HepG2 (cell line): ENCODE results near the gene SAYSD1. TPM values are rescaled to one million over a fixed set of nuclear protein-coding genes. Genes with fewer than 3 reads are reported as not detected.

ENCODE experiments used
- ATAC-seq: fragments of 200-7000 bp; cut with Tn5 transposase; 3 replicates; pipeline ENCODE4 v1.9.1; 2020; ENCODE audit warnings: mild to moderate bottlenecking, moderate library complexity
- BruUV-seq: library from RNA; stranded (reverse); fragments of 400-500 nt; replicated peaks from 2 replicates; lab custom pipeline; 2021; lab: Mats Ljungman, UMichigan
- CTCF ChIA-PET: fragments of 300-600 bp; formaldehyde crosslinking; extraction: SDS; loops from one replicate; lab custom pipeline; 2021; ENCODE audit warnings: low total read pairs, inconsistent platforms, low intra/inter-chr PET ratio; lab: Yijun Ruan, JAX
- POLR2A ChIA-PET: fragments of 350-600 bp; sonication (Branson Sonifier 250); formaldehyde crosslinking; loops from one replicate; lab custom pipeline; 2020; ENCODE audit warnings: antibody characterized with exemption, inconsistent platforms; lab: Yijun Ruan, JAX
- DNase-seq: peaks from one replicate; pipeline ENCODE4 v3.0.0-alpha.2; 2015; ENCODE audit warnings: low spot score
- FAIRE-seq: peaks from 3 replicates; lab custom pipeline; 2011; peaks lifted over from hg19 to GRCh38; lab: Jason Lieb, UNC
- H2AFZ ChIP-seq: one replicate; pipeline ENCODE4 v1.6.1; 2011; ENCODE audit warnings: low read length, inconsistent platforms
- H3K27ac ChIP-seq: fragments of 300-600 bp; 3 replicates; pipeline ENCODE4 v1.8.0; 2011; ENCODE audit warnings: mixed run types, mild to moderate bottlenecking, mixed read lengths, low read length, inconsistent platforms; ENCODE audit not compliant: insufficient read depth; ENCODE audit errors: extremely low read length
- H3K27me3 ChIP-seq, 2 experiments: fragments of 200-600 bp in 1 of 2; 2 replicates in 1 of 2; 3 replicates in 1 of 2; pipeline versions ENCODE4 v1.6.0 to v1.8.0; 2011; ENCODE audit warnings: low read length in 2 of 2, mild to moderate bottlenecking in 2 of 2, moderate library complexity in 2 of 2, inconsistent platforms in 1 of 2; ENCODE audit not compliant: insufficient read depth in 2 of 2, control insufficient read depth in 1 of 2
- H3K36me3 ChIP-seq, 2 experiments: fragments of 200-600 bp in 1 of 2; replicated peaks in 1 of 2; 2 replicates in 1 of 2; 3 replicates in 1 of 2; pipeline versions ENCODE4 v1.5.1 to v1.8.0; 2011; ENCODE audit warnings: low read length in 2 of 2, inconsistent platforms in 1 of 2; ENCODE audit not compliant: insufficient read depth in 2 of 2, control insufficient read depth in 1 of 2
- H3K4me1 ChIP-seq: 2 replicates; pipeline ENCODE4 v1.5.1; 2012; ENCODE audit warnings: low read length, inconsistent platforms; ENCODE audit not compliant: insufficient read depth
- H3K4me2 ChIP-seq: 2 replicates; pipeline ENCODE4 v1.6.0; 2011; ENCODE audit warnings: low read depth, low read length, inconsistent platforms
- H3K4me3 ChIP-seq, 3 experiments: fragments of 200-600 bp in 1 of 3; sonication (generic), shearing (Covaris generic) in 1 of 3; replicated peaks in 1 of 3; 2 replicates each; pipeline ENCODE4 v1.5.1; 2011 to 2016; ENCODE audit warnings: low read length in 3 of 3, inconsistent platforms in 2 of 3, low read depth in 2 of 3, mild to moderate bottlenecking in 2 of 3, control low read depth in 1 of 3, mixed read lengths in 1 of 3; ENCODE audit not compliant: insufficient read depth in 1 of 3
- H3K79me2 ChIP-seq: one replicate; pipeline ENCODE4 v1.6.1; 2011; ENCODE audit warnings: low read length, inconsistent platforms; ENCODE audit not compliant: insufficient read depth
- H3K9ac ChIP-seq: 2 replicates; pipeline ENCODE4 v1.6.0; 2011; ENCODE audit warnings: mild to moderate bottlenecking, low read depth, low read length, inconsistent platforms; ENCODE audit not compliant: insufficient read depth
- H3K9me3 ChIP-seq: 2 replicates; pipeline ENCODE4 v1.5.1; 2012; ENCODE audit warnings: mild to moderate bottlenecking, low read length
- H4K20me1 ChIP-seq: 2 replicates; pipeline ENCODE4 v1.6.0; 2011; ENCODE audit warnings: inconsistent platforms, mild to moderate bottlenecking, low read length, moderate library complexity; ENCODE audit not compliant: insufficient read depth
- ATF7-NPFF ChIP-seq: sonication (generic); formaldehyde crosslinking; IDR thresholded peaks from 2 replicates; pipeline ENCODE4 v1.8.1; 2023; ENCODE audit warnings: mild to moderate bottlenecking, low read depth, missing genetic modification reagents, moderate library complexity
- CC2D1A ChIP-seq: sonication (generic); formaldehyde crosslinking; IDR thresholded peaks from 2 replicates; pipeline ENCODE4 v1.8.1; 2023; ENCODE audit warnings: mild to moderate bottlenecking, missing genetic modification reagents
- ELF4 ChIP-seq: sonication (generic); formaldehyde crosslinking; IDR thresholded peaks from 2 replicates; pipeline ENCODE4 v1.5.0; 2020; ENCODE audit warnings: missing genetic modification reagents, mild to moderate bottlenecking, moderate library complexity, borderline replicate concordance
- LCORL ChIP-seq, 2 experiments: fragments of 450-650 bp in 1 of 2; sonication (generic) in 1 of 2; formaldehyde crosslinking in 1 of 2; IDR thresholded peaks; 2 replicates each; pipeline versions ENCODE4 v1.5.0 to v1.6.1; 2017 to 2020; ENCODE audit warnings: antibody characterized with exemption in 1 of 2, missing genetic modification reagents in 1 of 2
- NR2C2 ChIP-seq: sonication (generic); formaldehyde crosslinking; IDR thresholded peaks from 2 replicates; pipeline ENCODE4 v1.4.0; 2020; ENCODE audit warnings: missing genetic modification reagents, mild to moderate bottlenecking, moderate library complexity, borderline replicate concordance
- PHF20 ChIP-seq: sonication (generic); formaldehyde crosslinking; IDR thresholded peaks from 2 replicates; pipeline ENCODE4 v1.5.0; 2020; ENCODE audit warnings: mild to moderate bottlenecking, missing genetic modification reagents
- RARA ChIP-seq: IDR thresholded peaks from 2 replicates; pipeline ENCODE4 v1.6.1; 2016; ENCODE audit warnings: missing genetic modification reagents, missing compliant biosample characterization
- TEAD3 ChIP-seq: optimal IDR thresholded peaks from 2 replicates; pipeline ENCODE3; 2016; ENCODE audit warnings: borderline replicate concordance
- ZNF10 ChIP-seq: sonication (generic); formaldehyde crosslinking; IDR thresholded peaks from 2 replicates; pipeline ENCODE4 v1.4.0; 2020; ENCODE audit warnings: mild to moderate bottlenecking, low read depth, missing genetic modification reagents, borderline replicate concordance
- ZNF383 ChIP-seq: sonication (generic); formaldehyde crosslinking; IDR thresholded peaks from 2 replicates; pipeline ENCODE4 v1.4.0; 2020; ENCODE audit warnings: missing genetic modification reagents, mild to moderate bottlenecking, borderline replicate concordance
- ZNF446 ChIP-seq: sonication (generic); formaldehyde crosslinking; IDR thresholded peaks from 2 replicates; pipeline ENCODE4 v1.5.0; 2020; ENCODE audit warnings: mild to moderate bottlenecking, missing genetic modification reagents
- ZNF891 ChIP-seq: sonication (generic); formaldehyde crosslinking; IDR thresholded peaks from 2 replicates; pipeline ENCODE4 v1.5.0; 2020; ENCODE audit warnings: mild to moderate bottlenecking, missing genetic modification reagents
- WGBS: methylation state at CpG from one replicate; pipeline ENCODE4 v1.1.6; 2017; ENCODE audit warnings: low lambda C conversion rate; 5-methylcytosine and 5-hydroxymethylcytosine counted together
- in situ Hi-C: cut with HindIII; loops from 2 replicates; pipeline ENCODE4 v1.10.0; 2017; ENCODE audit warnings: low pct_unique_long_range_greater_than_20kb; ENCODE audit not compliant: extremely low pct_ligation_motif_present
- intact Hi-C: fragments of 100-400 bp; cut with micrococcal nuclease; formaldehyde crosslinking; loops from one replicate; pipeline ENCODE4 v1.10.0; 2022; ENCODE audit not compliant: unreplicated experiment
- polyA plus RNA-seq, 8 experiments: library from polyadenylated mRNA; depleted of rRNA in 3 of 8; stranded (reverse) in 7 of 8; unstranded in 1 of 8; fragments of >200 nt; fragmentation: Illumina TruSeq in 4 of 8; extraction: Trizol in 4 of 8; gene quantifications; 2 replicates each; pipeline versions ENCODE4 v1.2.1 to v1.2.3, GENCODE V29; 2011 to 2016; ENCODE audit warnings: low read depth in 4 of 8, missing spikeins in 1 of 8, mixed read lengths in 1 of 8; ENCODE audit not compliant: insufficient read depth in 1 of 8
- total RNA-seq, 5 experiments: library from RNA; depleted of rRNA; stranded (reverse); fragments of >200 nt; fragmentation: Illumina TruSeq; extraction: Trizol; gene quantifications; 2 replicates each; pipeline ENCODE4 v1.2.3, GENCODE V29; 2016; ENCODE audit warnings: low read depth in 1 of 5
- TF ChIP-seq, protein P1 (sequence below): sonication (generic); formaldehyde crosslinking; IDR thresholded peaks from 2 replicates; pipeline ENCODE4 v1.5.0; 2020; ENCODE audit warnings: mild to moderate bottlenecking, missing genetic modification reagents
- TF ChIP-seq, protein P2 (sequence below): sonication (generic); formaldehyde crosslinking; IDR thresholded peaks from 2 replicates; pipeline ENCODE4 v1.8.0; 2023; ENCODE audit warnings: mild to moderate bottlenecking, missing genetic modification reagents
- TF ChIP-seq, protein P3 (sequence below): sonication (generic); formaldehyde crosslinking; IDR thresholded peaks from 2 replicates; pipeline ENCODE4 v1.5.0; 2020; ENCODE audit warnings: missing genetic modification reagents
- TF ChIP-seq, protein P4 (sequence below): conservative IDR thresholded peaks from 2 replicates; pipeline ENCODE4 v1.6.1; 2018; ENCODE audit warnings: missing genetic modification reagents

The SAYSD1 gene
- total and polyA plus RNA-seq, 2 of the 13 experiments (the other 11 are each of a cell fraction or from before 2014, with no cell fraction given), result 10.1 to 16.0 TPM

DNA sequence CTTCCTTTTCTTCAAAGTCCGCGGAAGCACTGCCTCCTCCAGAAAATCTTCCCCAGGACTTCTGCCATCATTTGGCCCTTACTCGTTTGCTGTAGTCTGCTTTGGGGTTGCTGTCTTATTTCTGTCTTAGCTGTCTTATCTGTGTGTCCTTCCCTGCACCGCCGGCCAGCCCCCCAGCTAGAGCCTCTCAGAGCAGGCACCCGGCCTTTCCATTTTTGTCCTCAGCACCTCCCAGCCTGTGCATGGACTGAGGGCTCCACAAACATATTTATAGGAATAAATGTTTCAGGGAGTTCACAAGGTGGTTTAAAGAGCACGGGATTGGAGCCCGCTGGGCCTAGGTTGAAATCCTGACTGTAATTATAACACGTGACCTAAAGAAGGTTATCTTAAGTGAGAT, 58.3 kb downstream of the SAYSD1 start (continued):
- TF ChIP-seq, protein P1, sequence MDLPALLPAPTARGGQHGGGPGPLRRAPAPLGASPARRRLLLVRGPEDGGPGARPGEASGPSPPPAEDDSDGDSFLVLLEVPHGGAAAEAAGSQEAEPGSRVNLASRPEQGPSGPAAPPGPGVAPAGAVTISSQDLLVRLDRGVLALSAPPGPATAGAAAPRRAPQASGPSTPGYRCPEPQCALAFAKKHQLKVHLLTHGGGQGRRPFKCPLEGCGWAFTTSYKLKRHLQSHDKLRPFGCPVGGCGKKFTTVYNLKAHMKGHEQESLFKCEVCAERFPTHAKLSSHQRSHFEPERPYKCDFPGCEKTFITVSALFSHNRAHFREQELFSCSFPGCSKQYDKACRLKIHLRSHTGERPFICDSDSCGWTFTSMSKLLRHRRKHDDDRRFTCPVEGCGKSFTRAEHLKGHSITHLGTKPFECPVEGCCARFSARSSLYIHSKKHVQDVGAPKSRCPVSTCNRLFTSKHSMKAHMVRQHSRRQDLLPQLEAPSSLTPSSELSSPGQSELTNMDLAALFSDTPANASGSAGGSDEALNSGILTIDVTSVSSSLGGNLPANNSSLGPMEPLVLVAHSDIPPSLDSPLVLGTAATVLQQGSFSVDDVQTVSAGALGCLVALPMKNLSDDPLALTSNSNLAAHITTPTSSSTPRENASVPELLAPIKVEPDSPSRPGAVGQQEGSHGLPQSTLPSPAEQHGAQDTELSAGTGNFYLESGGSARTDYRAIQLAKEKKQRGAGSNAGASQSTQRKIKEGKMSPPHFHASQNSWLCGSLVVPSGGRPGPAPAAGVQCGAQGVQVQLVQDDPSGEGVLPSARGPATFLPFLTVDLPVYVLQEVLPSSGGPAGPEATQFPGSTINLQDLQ (CRISPR knock-in tag), result no peak
- TF ChIP-seq ZNF891, result no peak
- no peak for TF ChIP-seq ELF4 (CRISPR knock-in tag)
- no peak for TF ChIP-seq PHF20
- TF ChIP-seq, protein P2, sequence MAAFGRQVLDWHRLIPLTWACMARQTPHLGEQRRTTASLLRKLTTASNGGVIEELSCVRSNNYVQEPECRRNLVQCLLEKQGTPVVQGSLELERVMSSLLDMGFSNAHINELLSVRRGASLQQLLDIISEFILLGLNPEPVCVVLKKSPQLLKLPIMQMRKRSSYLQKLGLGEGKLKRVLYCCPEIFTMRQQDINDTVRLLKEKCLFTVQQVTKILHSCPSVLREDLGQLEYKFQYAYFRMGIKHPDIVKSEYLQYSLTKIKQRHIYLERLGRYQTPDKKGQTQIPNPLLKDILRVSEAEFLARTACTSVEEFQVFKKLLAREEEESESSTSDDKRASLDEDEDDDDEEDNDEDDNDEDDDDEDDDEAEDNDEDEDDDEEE (CRISPR knock-in tag), result no peak
- TF ChIP-seq, protein P3, sequence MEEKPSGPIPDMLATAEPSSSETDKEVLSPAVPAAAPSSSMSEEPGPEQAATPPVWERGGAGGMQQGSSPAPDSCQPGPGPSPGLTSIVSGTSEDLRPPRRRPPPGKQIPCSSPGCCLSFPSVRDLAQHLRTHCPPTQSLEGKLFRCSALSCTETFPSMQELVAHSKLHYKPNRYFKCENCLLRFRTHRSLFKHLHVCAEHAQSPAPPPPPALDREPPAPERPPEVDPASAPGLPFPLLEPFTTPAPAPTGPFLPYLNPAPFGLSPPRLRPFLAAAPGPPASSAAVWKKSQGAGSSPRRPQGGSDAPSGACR (CRISPR knock-in tag), result no peak
- no peak for TF ChIP-seq ATF7-NPFF (CRISPR knock-in tag)

DNA sequence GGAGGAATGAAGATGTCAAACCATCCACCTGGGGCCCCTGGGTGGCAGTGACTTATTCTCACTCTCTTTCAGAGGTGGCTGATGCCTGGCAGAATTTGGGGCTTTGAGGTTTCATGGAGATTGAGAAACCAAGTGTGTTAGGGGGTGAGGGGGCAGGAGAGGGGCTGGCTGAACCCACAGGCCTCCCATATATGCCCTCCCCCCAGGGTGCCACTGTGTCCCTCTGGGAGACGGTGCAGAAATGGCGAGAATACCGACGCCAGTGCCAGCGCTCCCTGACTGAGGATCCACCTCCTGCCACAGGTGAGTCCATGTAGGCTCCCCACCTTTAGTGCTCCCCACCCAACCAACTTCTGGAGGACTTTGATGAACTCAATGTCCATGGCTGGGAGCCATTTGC, 58.8 kb downstream of the SAYSD1 start:
- Histone ChIP-seq H3K36me3 (no peaks in the 10 kb centered on the region), H3K4me3 (no peak overlapping the region), H3K4me2 (no peak overlapping the region), H4K20me1 (no peaks in the 10 kb centered on the region), H3K27me3 (peaks cover 0 to 35% of the 10 kb centered on the region in 2 experiments; a peak in 3 of 5 replicates), H3K4me1 (no peaks in the 10 kb centered on the region), H3K79me2 (no peaks in the 10 kb centered on the region), H3K9me3 (no peaks in the 10 kb centered on the region), H2AFZ (no peak overlapping the region), H3K27ac (no peak overlapping the region), H3K9ac (no peak overlapping the region)
- no TSS peak for BruUV-seq
- POLR2A ChIA-PET, result no interaction called here
- DNase-seq, result no peak
- no peak for TF ChIP-seq ZNF10
- TF ChIP-seq, protein P4, sequence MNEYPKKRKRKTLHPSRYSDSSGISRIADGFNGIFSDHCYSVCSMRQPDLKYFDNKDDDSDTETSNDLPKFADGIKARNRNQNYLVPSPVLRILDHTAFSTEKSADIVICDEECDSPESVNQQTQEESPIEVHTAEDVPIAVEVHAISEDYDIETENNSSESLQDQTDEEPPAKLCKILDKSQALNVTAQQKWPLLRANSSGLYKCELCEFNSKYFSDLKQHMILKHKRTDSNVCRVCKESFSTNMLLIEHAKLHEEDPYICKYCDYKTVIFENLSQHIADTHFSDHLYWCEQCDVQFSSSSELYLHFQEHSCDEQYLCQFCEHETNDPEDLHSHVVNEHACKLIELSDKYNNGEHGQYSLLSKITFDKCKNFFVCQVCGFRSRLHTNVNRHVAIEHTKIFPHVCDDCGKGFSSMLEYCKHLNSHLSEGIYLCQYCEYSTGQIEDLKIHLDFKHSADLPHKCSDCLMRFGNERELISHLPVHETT (CRISPR knock-in tag), result no peak
- TF ChIP-seq NR2C2 (CRISPR knock-in tag), result no peak
- TF ChIP-seq TEAD3 (CRISPR knock-in tag), result no peak
- TF ChIP-seq ZNF446, result no peak
- TF ChIP-seq CC2D1A (CRISPR knock-in tag), result no peak
- no peak for TF ChIP-seq LCORL (IDR thresholded peaks at IDR 0.05)
- TF ChIP-seq LCORL (CRISPR knock-in tag; IDR thresholded peaks at IDR 0.05), result no peak
- no peak for TF ChIP-seq RARA (CRISPR knock-in tag)
- no peak for TF ChIP-seq ZNF383
- in situ Hi-C loops (no loop called here), intact Hi-C loops (no loop called here)
- WGBS, result 47% methylated on average over 4 of the region's 5 CpGs
- no peak for ATAC-seq
- no peak for FAIRE-seq
- CTCF ChIA-PET, result no interaction called here
